GM10266 (cell line): Measurements from ENCODE around the gene BNIP1.

Experiments used
- DNase-seq: peaks from one replicate; pipeline ENCODE4 v3.0.0; 2012; ENCODE audit errors: extremely low spot score
- TF ChIP-seq, protein P1 (sequence below): IDR thresholded peaks from 2 replicates; pipeline ENCODE4 v1.5.1; 2012; ENCODE audit warnings: mild to moderate bottlenecking, low read depth; ENCODE audit not compliant: control insufficient read depth, insufficient read depth; ENCODE audit errors: missing control alignments

Gene BNIP1

DNA sequence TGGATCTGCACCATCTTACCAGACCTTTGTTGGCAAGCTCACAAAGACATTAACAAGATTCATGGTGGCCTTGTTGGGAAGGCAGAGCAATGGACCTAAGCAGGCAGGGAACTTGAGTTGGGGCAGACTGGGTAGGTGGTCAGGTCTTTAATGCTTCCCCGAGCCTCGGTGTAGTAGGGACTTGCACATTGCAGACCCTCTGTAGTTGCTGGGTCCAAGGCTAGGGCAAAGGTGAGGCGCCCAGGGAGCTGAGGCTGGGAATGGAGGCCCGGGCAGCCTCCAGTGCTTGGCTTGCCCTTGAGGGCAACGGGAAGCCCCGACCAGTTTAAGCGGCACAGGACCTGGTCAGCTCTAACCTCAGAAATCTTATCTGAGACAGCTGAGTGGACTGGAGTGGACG, 66.5 kb downstream of the BNIP1 start:
- no peak for DNase-seq
- TF ChIP-seq, protein P1, sequence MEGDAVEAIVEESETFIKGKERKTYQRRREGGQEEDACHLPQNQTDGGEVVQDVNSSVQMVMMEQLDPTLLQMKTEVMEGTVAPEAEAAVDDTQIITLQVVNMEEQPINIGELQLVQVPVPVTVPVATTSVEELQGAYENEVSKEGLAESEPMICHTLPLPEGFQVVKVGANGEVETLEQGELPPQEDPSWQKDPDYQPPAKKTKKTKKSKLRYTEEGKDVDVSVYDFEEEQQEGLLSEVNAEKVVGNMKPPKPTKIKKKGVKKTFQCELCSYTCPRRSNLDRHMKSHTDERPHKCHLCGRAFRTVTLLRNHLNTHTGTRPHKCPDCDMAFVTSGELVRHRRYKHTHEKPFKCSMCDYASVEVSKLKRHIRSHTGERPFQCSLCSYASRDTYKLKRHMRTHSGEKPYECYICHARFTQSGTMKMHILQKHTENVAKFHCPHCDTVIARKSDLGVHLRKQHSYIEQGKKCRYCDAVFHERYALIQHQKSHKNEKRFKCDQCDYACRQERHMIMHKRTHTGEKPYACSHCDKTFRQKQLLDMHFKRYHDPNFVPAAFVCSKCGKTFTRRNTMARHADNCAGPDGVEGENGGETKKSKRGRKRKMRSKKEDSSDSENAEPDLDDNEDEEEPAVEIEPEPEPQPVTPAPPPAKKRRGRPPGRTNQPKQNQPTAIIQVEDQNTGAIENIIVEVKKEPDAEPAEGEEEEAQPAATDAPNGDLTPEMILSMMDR = no peak

GRCh38 chr5:173211284-173211683, 67.0 kb downstream of the BNIP1 start:
- DNase-seq = no peak
- TF ChIP-seq, protein P1 = no peak

GRCh38 chr5:173213236-173213933, 69.1 kb downstream of the BNIP1 start:
- TF ChIP-seq, protein P1 = no peak
- DNase-seq = no peak
